LNCaP clone FGC (cell line): ENCODE measurements around the gene NTRK2.
A peak's percentile ranks its signal among the peaks of the same experiment; 100 is the strongest.
"Not testable (repeated sequence)": the region's sequence is repeated elsewhere in the genome, so short reads cannot be mapped to it uniquely, and the experiment has no call there.

ENCODE experiments used
- DNase-seq: peaks from one replicate; pipeline ENCODE4 v3.0.0-alpha.2; 2011; ENCODE audit warnings: low read depth
- H3K4me3 ChIP-seq: 2 replicates; pipeline ENCODE4 v1.5.1; 2011; ENCODE audit warnings: mild to moderate bottlenecking, low read depth, low read length, control low read depth
- CTCF ChIP-seq: IDR thresholded peaks from 2 replicates; pipeline ENCODE4 v1.5.1; 2012; ENCODE audit warnings: mild to moderate bottlenecking; ENCODE audit not compliant: control insufficient read depth, insufficient read depth; ENCODE audit errors: extremely low read depth

The NTRK2 gene

GRCh38 chr9:84880835-84881234, 211.3 kb downstream of the NTRK2 start:
- DNase-seq: no peak
- H3K4me3 ChIP-seq: no peak overlapping the region
- no peak for TF ChIP-seq CTCF

- no peak overlapping the region for H3K4me3 ChIP-seq
- DNase-seq: no peak
- no peak for TF ChIP-seq CTCF
Observed at GRCh38 chr9:84886866-84887265, 217.3 kb downstream of the NTRK2 start.

GRCh38 chr9:84891924-84892323, 222.4 kb downstream of the NTRK2 start:
- no peak overlapping the region for H3K4me3 ChIP-seq
- no peak for DNase-seq
- no peak for TF ChIP-seq CTCF

- H3K4me3 ChIP-seq: no peak overlapping the region
- no peak for DNase-seq
- no peak for TF ChIP-seq CTCF
Observed at GRCh38 chr9:84893419-84894128, 224.0 kb downstream of the NTRK2 start.

GRCh38 chr9:84894859-84895258, 225.3 kb downstream of the NTRK2 start:
- TF ChIP-seq CTCF: no peak
- no peak overlapping the region for H3K4me3 ChIP-seq
- no peak for DNase-seq

GRCh38 chr9:84897362-84898094, 228.0 kb downstream of the NTRK2 start:
- no peak for TF ChIP-seq CTCF
- no peak for DNase-seq
- no peak overlapping the region for H3K4me3 ChIP-seq

GRCh38 chr9:84898188-84898587, 228.7 kb downstream of the NTRK2 start:
- DNase-seq: peak; percentile 25
- no peak for TF ChIP-seq CTCF
- no peak overlapping the region for H3K4me3 ChIP-seq

- H3K4me3 ChIP-seq, DNase-seq: not testable (repeated sequence)
Observed at GRCh38 chr9:84898618-84899017, 229.1 kb downstream of the NTRK2 start.
